Natural killer cell (primary cell): ENCODE measurements around the gene RASGRF1. TPM values are rescaled to one million over a fixed set of nuclear protein-coding genes. Genes with fewer than 3 reads are reported as not detected.

Experiments
- ATAC-seq, 3 donors: fragments of 150-1000 bp in 2 of 3; fragments of 200-7000 bp in 1 of 3; cut with Tn5 transposase; 1 replicate in 1 of 3; 2 replicates in 2 of 3; pipeline ENCODE4 v1.10.0; 2021; ENCODE audit warnings: mild to moderate bottlenecking in 2 of 3, moderate library complexity in 2 of 3
- DNase-seq, 2 donors: peaks; one replicate each; pipeline versions ENCODE4 v3.0.0 to v3.0.0-alpha.2; 2013 to 2021; ENCODE audit warnings: mixed read lengths in 1 of 2
- H3K27ac ChIP-seq: one replicate; pipeline ENCODE4 v1.5.1; 2013; ENCODE audit warnings: mild to moderate bottlenecking, low read length
- H3K27me3 ChIP-seq: one replicate; pipeline ENCODE4 v1.6.1; 2013; ENCODE audit warnings: low read length; ENCODE audit not compliant: control insufficient read depth, insufficient read depth
- H3K36me3 ChIP-seq: one replicate; pipeline ENCODE4 v1.6.1; 2013; ENCODE audit warnings: low read length; ENCODE audit not compliant: control insufficient read depth, insufficient read depth
- H3K4me1 ChIP-seq: one replicate; pipeline ENCODE4 v1.6.1; 2013; ENCODE audit warnings: low read length; ENCODE audit not compliant: control insufficient read depth, insufficient read depth
- H3K4me3 ChIP-seq: one replicate; pipeline ENCODE4 v1.5.1; 2013; ENCODE audit warnings: low read length
- H3K9me3 ChIP-seq: one replicate; pipeline ENCODE4 v1.6.1; 2013; ENCODE audit warnings: low read length; ENCODE audit not compliant: control insufficient read depth, insufficient read depth
- H3K27ac Mint-ChIP-seq, 2 donors: one replicate each; pipeline ENCODE4 v1.8.0; 2022; ENCODE audit warnings: mild to moderate bottlenecking in 2 of 2, mixed read lengths in 2 of 2, moderate library complexity in 1 of 2
- H3K27me3 Mint-ChIP-seq, 2 donors: one replicate each; pipeline ENCODE4 v1.8.0; 2022; ENCODE audit warnings: low read depth in 2 of 2, mixed read lengths in 2 of 2
- H3K36me3 Mint-ChIP-seq: one replicate; pipeline ENCODE4 v1.8.0; 2022; ENCODE audit warnings: mixed read lengths
- H3K4me1 Mint-ChIP-seq, 2 donors: one replicate each; pipeline ENCODE4 v1.8.0; 2022; ENCODE audit warnings: mixed read lengths in 2 of 2
- H3K4me3 Mint-ChIP-seq: one replicate; pipeline ENCODE4 v1.8.0; 2022; ENCODE audit warnings: mild to moderate bottlenecking, moderate library complexity, mixed read lengths
- H3K9me3 Mint-ChIP-seq, 2 donors: one replicate each; pipeline ENCODE4 v1.8.0; 2022; ENCODE audit warnings: mixed read lengths in 2 of 2
- WGBS: methylation state at CpG from one replicate; pipeline ENCODE4 v1.1.7; 2013; ENCODE audit warnings: missing lambda C conversion rate; ENCODE audit not compliant: insufficient coverage; 5-methylcytosine and 5-hydroxymethylcytosine counted together
- intact Hi-C: fragments of 100-400 bp; cut with micrococcal nuclease; formaldehyde crosslinking; loops from one replicate; pipeline ENCODE4 v1.14.2; 2022
- total RNA-seq, 4 donors: library from RNA; stranded (reverse); fragments of 120-200 nt in 1 of 4; gene quantifications; one replicate each; pipeline versions ENCODE4 v1.2.3 to v1.2.4, GENCODE V29; 2013 to 2022
- TF ChIP-seq, protein P1 (sequence below): fragments of 200-600 bp; IDR thresholded peaks from one replicate; pipeline ENCODE4 v1.8.0; 2022; ENCODE audit warnings: antibody characterized with exemption

RASGRF1 gene
- total RNA-seq, 3 donors from 2014 or later (not counting 1 experiment from before 2014, with no cell fraction given) = not detected

GRCh38 chr15:78934655-78935023, 155.9 kb downstream of the RASGRF1 start:
- no peaks in the 10 kb centered on the region for H3K9me3 ChIP-seq
- Mint-ChIP-seq H3K36me3 (no peaks in the 10 kb centered on the region), H3K4me3 (no peak overlapping the region), H3K27me3 (peaks cover 0 to 3% of the 10 kb centered on the region in 2 donors), H3K4me1 (no peaks in the 10 kb centered on the region), H3K9me3 (no peaks in the 10 kb centered on the region), H3K27ac (no peak overlapping the region)
- H3K36me3 ChIP-seq = peaks cover 6% of the 10 kb centered on the region
- ATAC-seq (no peak), DNase-seq (no peak)
- WGBS = 73% methylated on average over 5 of the region's 5 CpGs
- H3K4me1 ChIP-seq = peaks cover 23% of the 10 kb centered on the region
- no peaks in the 10 kb centered on the region for H3K27me3 ChIP-seq
- TF ChIP-seq, protein P1, sequence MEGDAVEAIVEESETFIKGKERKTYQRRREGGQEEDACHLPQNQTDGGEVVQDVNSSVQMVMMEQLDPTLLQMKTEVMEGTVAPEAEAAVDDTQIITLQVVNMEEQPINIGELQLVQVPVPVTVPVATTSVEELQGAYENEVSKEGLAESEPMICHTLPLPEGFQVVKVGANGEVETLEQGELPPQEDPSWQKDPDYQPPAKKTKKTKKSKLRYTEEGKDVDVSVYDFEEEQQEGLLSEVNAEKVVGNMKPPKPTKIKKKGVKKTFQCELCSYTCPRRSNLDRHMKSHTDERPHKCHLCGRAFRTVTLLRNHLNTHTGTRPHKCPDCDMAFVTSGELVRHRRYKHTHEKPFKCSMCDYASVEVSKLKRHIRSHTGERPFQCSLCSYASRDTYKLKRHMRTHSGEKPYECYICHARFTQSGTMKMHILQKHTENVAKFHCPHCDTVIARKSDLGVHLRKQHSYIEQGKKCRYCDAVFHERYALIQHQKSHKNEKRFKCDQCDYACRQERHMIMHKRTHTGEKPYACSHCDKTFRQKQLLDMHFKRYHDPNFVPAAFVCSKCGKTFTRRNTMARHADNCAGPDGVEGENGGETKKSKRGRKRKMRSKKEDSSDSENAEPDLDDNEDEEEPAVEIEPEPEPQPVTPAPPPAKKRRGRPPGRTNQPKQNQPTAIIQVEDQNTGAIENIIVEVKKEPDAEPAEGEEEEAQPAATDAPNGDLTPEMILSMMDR = no peak
- no peak overlapping the region for H3K27ac ChIP-seq
- no peak overlapping the region for H3K4me3 ChIP-seq
- intact Hi-C loops = no loop called here

- Mint-ChIP-seq H3K27me3 (peaks cover 0 to 3% of the 10 kb centered on the region in 2 donors), H3K27ac (no peak overlapping the region), H3K9me3 (no peaks in the 10 kb centered on the region), H3K4me3 (no peak overlapping the region), H3K4me1 (no peaks in the 10 kb centered on the region), H3K36me3 (no peaks in the 10 kb centered on the region)
- TF ChIP-seq, protein P1 = no peak
- no peak overlapping the region for H3K27ac ChIP-seq
- H3K27me3 ChIP-seq = no peaks in the 10 kb centered on the region
- no peaks in the 10 kb centered on the region for H3K9me3 ChIP-seq
- ATAC-seq (no peak), DNase-seq (no peak)
- WGBS = 91% methylated on average over 20 of the region's 20 CpGs
- intact Hi-C loops = no loop called here
- peaks cover 6% of the 10 kb centered on the region for H3K36me3 ChIP-seq
- H3K4me1 ChIP-seq = peaks cover 20% of the 10 kb centered on the region
- H3K4me3 ChIP-seq = no peak overlapping the region
These were observed 156.5 kb downstream of the RASGRF1 start for GRCh38 chr15:78933823-78934654.

- peaks cover 0 to 2% of the 10 kb centered on the region in 2 donors for H3K27me3 Mint-ChIP-seq
- H3K4me3 Mint-ChIP-seq = no peak overlapping the region
- no peaks in the 10 kb centered on the region for H3K9me3 Mint-ChIP-seq
- Histone ChIP-seq H3K36me3 (peaks cover 6% of the 10 kb centered on the region), H3K4me1 (peaks cover 20% of the 10 kb centered on the region), H3K4me3 (no peak overlapping the region), H3K27ac (no peak overlapping the region), H3K9me3 (no peaks in the 10 kb centered on the region), H3K27me3 (no peaks in the 10 kb centered on the region)
- WGBS = 93% methylated on average over 12 of the region's 12 CpGs
- TF ChIP-seq, protein P1 = no peak
- H3K36me3 Mint-ChIP-seq = no peaks in the 10 kb centered on the region
- ATAC-seq = no peak
- DNase-seq = no peak
- no peak overlapping the region for H3K27ac Mint-ChIP-seq
- intact Hi-C loops = no loop called here
- H3K4me1 Mint-ChIP-seq = no peaks in the 10 kb centered on the region
These were observed 157.3 kb downstream of the RASGRF1 start for GRCh38 chr15:78933187-78933822.
